CD4-positive, alpha-beta T cell (primary cell): ENCODE results near the gene MEX3A. TPM values are rescaled to one million over a fixed set of nuclear protein-coding genes. Genes with fewer than 3 reads are reported as not detected.
A peak's percentile ranks its signal among the peaks of the same experiment; 100 is the strongest.

ENCODE experiments used
- ATAC-seq: fragments of 200-7000 bp; cut with Tn5 transposase; one replicate; pipeline ENCODE4 v1.10.0; 2022; ENCODE audit warnings: mild to moderate bottlenecking; ENCODE audit not compliant: poor library complexity
- CTCF ChIA-PET: fragments of 350-600 bp; sonication (Branson Sonifier 250); formaldehyde crosslinking; loops from one replicate; lab custom pipeline; 2021; ENCODE audit warnings: antibody characterized with exemption, inconsistent platforms; lab: Charles Lee
- POLR2A ChIA-PET: fragments of 350-600 bp; sonication (Branson Sonifier 250); formaldehyde crosslinking; loops from one replicate; lab custom pipeline; 2021; ENCODE audit warnings: antibody characterized with exemption, inconsistent platforms; lab: Charles Lee
- DNase-seq, 14 experiments: peaks; one replicate each; pipeline ENCODE4 v3.0.0-alpha.2; 2013 to 2020; ENCODE audit warnings: mixed read lengths in 2 of 14
- H3K27ac ChIP-seq, 2 donors: one replicate each; pipeline versions ENCODE4 v1.5.1 to v1.7.0; 2013; ENCODE audit warnings: low read length in 2 of 2, low read depth in 1 of 2, mild to moderate bottlenecking in 1 of 2
- H3K27me3 ChIP-seq, 2 experiments: 1 replicate in 1 of 2; 2 replicates in 1 of 2; pipeline versions ENCODE4 v1.6.1 to v1.7.0; 2013; ENCODE audit warnings: low read length in 2 of 2, control low read depth in 1 of 2, mild to moderate bottlenecking in 1 of 2, moderate library complexity in 1 of 2; ENCODE audit not compliant: insufficient read depth in 2 of 2, control insufficient read depth in 1 of 2
- H3K36me3 ChIP-seq: one replicate; pipeline ENCODE4 v1.6.1; 2013; ENCODE audit warnings: low read length, control low read depth; ENCODE audit not compliant: insufficient read depth
- H3K4me1 ChIP-seq: one replicate; pipeline ENCODE4 v1.6.1; 2013; ENCODE audit warnings: low read length, control low read depth; ENCODE audit not compliant: insufficient read depth
- H3K4me3 ChIP-seq: one replicate; pipeline ENCODE4 v1.5.1; 2013; ENCODE audit warnings: mild to moderate bottlenecking, low read length, moderate library complexity
- H3K9me3 ChIP-seq, 2 experiments: 1 replicate in 1 of 2; 2 replicates in 1 of 2; pipeline versions ENCODE4 v1.6.1 to v1.7.0; 2013; ENCODE audit warnings: low read length in 2 of 2, mild to moderate bottlenecking in 2 of 2, control low read depth in 1 of 2, moderate library complexity in 1 of 2; ENCODE audit not compliant: control insufficient read depth in 1 of 2, insufficient read depth in 1 of 2
- H3K27ac Mint-ChIP-seq: one replicate; pipeline ENCODE4 v1.8.0; 2020; ENCODE audit warnings: mixed read lengths
- H3K27me3 Mint-ChIP-seq: one replicate; pipeline ENCODE4 v1.8.0; 2021; ENCODE audit warnings: mixed read lengths
- H3K36me3 Mint-ChIP-seq: one replicate; pipeline ENCODE4 v1.8.0; 2021; ENCODE audit warnings: low read depth, mixed read lengths
- H3K4me1 Mint-ChIP-seq: one replicate; pipeline ENCODE4 v1.8.0; 2021; ENCODE audit warnings: low read depth, mixed read lengths
- H3K4me3 Mint-ChIP-seq: one replicate; pipeline ENCODE4 v1.8.0; 2020; ENCODE audit warnings: mild to moderate bottlenecking, mixed read lengths
- H3K9me3 Mint-ChIP-seq: one replicate; pipeline ENCODE4 v1.8.0; 2020; ENCODE audit warnings: mixed read lengths
- intact Hi-C, 2 experiments: fragments of 100-400 bp; cut with DNase I in 1 of 2; cut with micrococcal nuclease in 1 of 2; formaldehyde crosslinking; loops; one replicate each; pipeline versions ENCODE4 v1.15.1 to v1.9.0; 2023 to 2025; cut with DNase I, micrococcal nuclease
- total RNA-seq, 174 experiments: library from RNA in 2 of 174; stranded (reverse) in 2 of 174; gene quantifications; one replicate each; pipeline ENCODE4 v1.2.3 and lab custom pipeline; 2021 to 2026
- TF ChIP-seq, protein P1 (sequence below): fragments of 200-600 bp; IDR thresholded peaks from one replicate; pipeline ENCODE4 v1.8.0; 2022; ENCODE audit warnings: antibody characterized with exemption, mild to moderate bottlenecking

MEX3A gene
- total RNA-seq, 2 experiments from 2014 or later = 0.27 to 0.36 TPM

- TF ChIP-seq, protein P1, sequence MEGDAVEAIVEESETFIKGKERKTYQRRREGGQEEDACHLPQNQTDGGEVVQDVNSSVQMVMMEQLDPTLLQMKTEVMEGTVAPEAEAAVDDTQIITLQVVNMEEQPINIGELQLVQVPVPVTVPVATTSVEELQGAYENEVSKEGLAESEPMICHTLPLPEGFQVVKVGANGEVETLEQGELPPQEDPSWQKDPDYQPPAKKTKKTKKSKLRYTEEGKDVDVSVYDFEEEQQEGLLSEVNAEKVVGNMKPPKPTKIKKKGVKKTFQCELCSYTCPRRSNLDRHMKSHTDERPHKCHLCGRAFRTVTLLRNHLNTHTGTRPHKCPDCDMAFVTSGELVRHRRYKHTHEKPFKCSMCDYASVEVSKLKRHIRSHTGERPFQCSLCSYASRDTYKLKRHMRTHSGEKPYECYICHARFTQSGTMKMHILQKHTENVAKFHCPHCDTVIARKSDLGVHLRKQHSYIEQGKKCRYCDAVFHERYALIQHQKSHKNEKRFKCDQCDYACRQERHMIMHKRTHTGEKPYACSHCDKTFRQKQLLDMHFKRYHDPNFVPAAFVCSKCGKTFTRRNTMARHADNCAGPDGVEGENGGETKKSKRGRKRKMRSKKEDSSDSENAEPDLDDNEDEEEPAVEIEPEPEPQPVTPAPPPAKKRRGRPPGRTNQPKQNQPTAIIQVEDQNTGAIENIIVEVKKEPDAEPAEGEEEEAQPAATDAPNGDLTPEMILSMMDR = no peak
- CTCF ChIA-PET = interaction anchor here (6.8 kb wide), 1 partner anchor 30 kb away, joined by 194 read pairs; no protein-coding TSS in a partner anchor
- peak overlapping the region; percentile 82 for H3K27ac Mint-ChIP-seq
- Histone ChIP-seq H3K9me3 (no peaks in the 10 kb centered on the region), H3K4me3 (no peak overlapping the region), H3K4me1 (peaks cover 56% of the 10 kb centered on the region), H3K36me3 (no peaks in the 10 kb centered on the region), H3K27me3 (no peaks in the 10 kb centered on the region), H3K27ac (peak overlapping the region in 1 of 2 donors; percentile 30)
- H3K4me1 Mint-ChIP-seq = peaks cover 45% of the 10 kb centered on the region
- DNase-seq (no peak), ATAC-seq (no peak)
- intact Hi-C loops = no loop called here
- H3K36me3 Mint-ChIP-seq = no peaks in the 10 kb centered on the region
- POLR2A ChIA-PET = interaction anchor here (1.5 to 4.3 kb wide), 3 partner anchors 16 to 30 kb away, joined by 8 to 23 read pairs (median 8); partner anchors contain the start of gene LMNA
- H3K9me3 Mint-ChIP-seq = no peaks in the 10 kb centered on the region
- H3K27me3 Mint-ChIP-seq = peaks cover 2% of the 10 kb centered on the region
- H3K4me3 Mint-ChIP-seq = no peak overlapping the region
Measured at GRCh38 chr1:156098784-156099183, 16.5 kb upstream of the MEX3A start.

DNA sequence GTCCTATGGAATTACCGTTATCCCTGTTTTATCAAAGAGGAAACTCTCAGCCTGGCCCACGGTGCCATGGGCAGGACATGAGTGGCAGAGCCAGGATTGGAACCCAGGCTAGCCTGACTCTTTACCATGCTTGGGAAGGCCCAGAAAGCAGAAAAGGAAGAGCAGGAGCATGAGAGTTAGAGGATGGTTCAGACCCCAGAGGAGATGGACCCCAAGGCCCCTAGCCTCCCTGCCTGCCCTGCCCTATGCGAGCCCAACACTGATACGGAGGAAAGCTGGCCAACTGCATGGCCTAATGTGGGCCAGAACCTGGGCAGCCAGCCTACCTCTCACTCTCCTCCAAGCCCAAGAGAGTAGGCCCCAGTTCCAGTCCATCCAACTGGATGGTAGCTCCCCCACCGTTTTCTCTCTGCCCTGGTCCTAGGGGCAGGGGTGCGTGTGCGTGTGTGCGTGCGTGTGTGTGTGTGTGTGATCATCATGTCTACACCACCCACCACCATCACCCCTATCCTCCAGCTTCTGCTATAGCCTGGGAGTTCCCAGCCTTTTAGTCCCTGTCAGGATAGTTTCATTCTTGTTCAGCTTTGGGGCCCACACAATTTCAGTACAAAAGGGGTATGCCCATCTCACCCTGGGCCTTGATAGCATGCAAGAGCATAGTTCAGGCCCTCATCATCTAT lies 15.4 kb upstream of the MEX3A start:
- Histone ChIP-seq H3K27me3 (no peaks in the 10 kb centered on the region), H3K9me3 (no peaks in the 10 kb centered on the region), H3K4me1 (peaks cover 44% of the 10 kb centered on the region), H3K4me3 (no peak overlapping the region), H3K27ac (peak overlapping the region; percentile 51 to 89), H3K36me3 (no peaks in the 10 kb centered on the region)
- ChIA-PET POLR2A (interaction anchor here (0.9 to 4.3 kb wide), 6 partner anchors 9 to 128 kb away, joined by 3 to 23 read pairs (median 7); partner anchors contain the start of genes LMNA and PMF1), CTCF (interaction anchor here (0.8 to 6.8 kb wide), 18 partner anchors 9 to 127 kb away, joined by 3 to 194 read pairs (median 10); partner anchors contain the start of genes ARHGEF2, LMNA, MEX3A and PMF1)
- Mint-ChIP-seq H3K4me3 (no peak overlapping the region), H3K27ac (peak overlapping the region; percentile 82), H3K4me1 (peaks cover 39% of the 10 kb centered on the region), H3K9me3 (no peaks in the 10 kb centered on the region), H3K36me3 (no peaks in the 10 kb centered on the region), H3K27me3 (peaks cover 4% of the 10 kb centered on the region)
- no peak for ATAC-seq
- DNase-seq = peak in 2 of 14 experiments; percentile 56 to 62
- TF ChIP-seq, protein P1 = no peak
- intact Hi-C loops = loop anchor here (1.0 kb wide), 2 partner anchors 9 to 30 kb away; no protein-coding TSS in a partner anchor

- H3K36me3 Mint-ChIP-seq = no peaks in the 10 kb centered on the region
- TF ChIP-seq, protein P1 = peak; percentile 93
- intact Hi-C loops = loop anchor here (1.0 kb wide), 3 partner anchors 9 to 33 kb away; no protein-coding TSS in a partner anchor
- ATAC-seq (peak; percentile 78), DNase-seq (peak; percentile 73 to 99 (median 83))
- Histone ChIP-seq H3K36me3 (no peaks in the 10 kb centered on the region), H3K27ac (peak overlapping the region; percentile 51 to 89), H3K27me3 (no peaks in the 10 kb centered on the region), H3K4me3 (peak overlapping the region; percentile 21), H3K4me1 (peaks cover 39% of the 10 kb centered on the region), H3K9me3 (no peaks in the 10 kb centered on the region)
- peak overlapping the region; percentile 26 for H3K4me3 Mint-ChIP-seq
- H3K27ac Mint-ChIP-seq = peak overlapping the region; percentile 82
- peaks cover 4% of the 10 kb centered on the region for H3K27me3 Mint-ChIP-seq
- peaks cover 39% of the 10 kb centered on the region for H3K4me1 Mint-ChIP-seq
- CTCF ChIA-PET = interaction anchor here (0.5 to 6.8 kb wide), 22 partner anchors 9 to 143 kb away, joined by 3 to 194 read pairs (median 5); partner anchors contain the start of genes ARHGEF2, LMNA, MEX3A and PMF1
- POLR2A ChIA-PET = interaction anchor here (0.7 to 4.3 kb wide), 7 partner anchors 9 to 129 kb away, joined by 3 to 23 read pairs (median 6); partner anchors contain the start of genes LMNA and PMF1
- no peaks in the 10 kb centered on the region for H3K9me3 Mint-ChIP-seq
Measured at GRCh38 chr1:156096640-156097391, 14.6 kb upstream of the MEX3A start.
